Tibial artery (tissue), 4 donors: ENCODE data around the gene USP3.

Experiments used
- DNase-seq, 2 donors: peaks; one replicate each; pipeline ENCODE4 v3.0.0-alpha.2; 2019
- H3K27ac ChIP-seq, 2 donors: fragments of 200-600 bp; sonication (generic) in 1 of 2; 1 replicate in 1 of 2; 2 replicates in 1 of 2; pipeline ENCODE4 v1.5.1; 2018 to 2019; ENCODE audit warnings: mild to moderate bottlenecking in 1 of 2
- H3K27me3 ChIP-seq, 2 donors: fragments of 200-600 bp; sonication (generic) in 1 of 2; one replicate each; pipeline versions ENCODE4 v1.5.1 to v1.6.0; 2016 to 2019
- H3K36me3 ChIP-seq, 3 donors: fragments of 200-600 bp; sonication (generic) in 2 of 3; one replicate each; pipeline ENCODE4 v1.5.1; 2016 to 2019; ENCODE audit warnings: mild to moderate bottlenecking in 2 of 3
- H3K4me1 ChIP-seq, 4 donors: fragments of 200-600 bp; sonication (generic) in 2 of 4; 1 replicate in 3 of 4; 2 replicates in 1 of 4; pipeline ENCODE4 v1.5.1; 2016 to 2019
- H3K4me3 ChIP-seq, 2 donors: fragments of 200-600 bp; sonication (generic) in 1 of 2; 1 replicate in 1 of 2; 2 replicates in 1 of 2; pipeline ENCODE4 v1.5.1; 2018 to 2019; ENCODE audit warnings: mild to moderate bottlenecking in 2 of 2
- H3K9me3 ChIP-seq, 3 donors: fragments of 200-600 bp; sonication (generic) in 1 of 3; one replicate each; pipeline ENCODE4 v1.5.1; 2016 to 2019
- CTCF ChIP-seq, 2 experiments: fragments of 200-600 bp in 1 of 2; fragments of 450-650 bp in 1 of 2; IDR thresholded peaks; one replicate each; pipeline ENCODE4 v1.5.1; 2017 to 2019; ENCODE audit warnings: antibody characterized with exemption in 2 of 2, mild to moderate bottlenecking in 1 of 2, moderate library complexity in 1 of 2
- intact Hi-C: fragments of 100-400 bp; cut with DNase I; formaldehyde crosslinking; loops from one replicate; pipeline ENCODE4 v1.15.0; 2023; ENCODE audit warnings: low total_unique reads

Gene USP3

GRCh38 chr15:63640146-63640545 lies 135.8 kb downstream of the USP3 start:
- intact Hi-C loops, result no loop called here
- Histone ChIP-seq H3K36me3 (peaks cover 78 to 98% (median 93%) of the 10 kb centered on the region in 3 donors), H3K4me3 (no peak overlapping the region), H3K27me3 (no peaks in the 10 kb centered on the region), H3K4me1 (no peaks in the 10 kb centered on the region), H3K27ac (no peak overlapping the region), H3K9me3 (no peaks in the 10 kb centered on the region)
- TF ChIP-seq CTCF (IDR thresholded peaks at IDR 0.05), result no peak
- no peak for DNase-seq
